Spleen (tissue), 11 donors: ENCODE results near the gene ATRIP. TPM values are rescaled to one million over a fixed set of nuclear protein-coding genes. Genes with fewer than 3 reads are reported as not detected.

Experiments used
- DNase-seq: peaks from one replicate; pipeline ENCODE4 v3.0.0-alpha.2; 2020
- H3K27ac ChIP-seq, 8 donors: fragments of 200-600 bp; sonication (generic) in 7 of 8; 1 replicate in 4 of 8; 2 replicates in 4 of 8; pipeline versions ENCODE4 v1.5.0 to v1.8.0; 2016 to 2021; ENCODE audit warnings: inconsistent platforms in 4 of 8, mild to moderate bottlenecking in 4 of 8, moderate library complexity in 1 of 8
- H3K27me3 ChIP-seq, 7 donors: fragments of 200-600 bp; sonication (generic) in 6 of 7; replicated peaks in 1 of 7; 1 replicate in 4 of 7; 2 replicates in 3 of 7; pipeline versions ENCODE4 v1.5.0 to v1.8.0; 2016 to 2021; ENCODE audit warnings: inconsistent platforms in 3 of 7, mild to moderate bottlenecking in 1 of 7
- H3K36me3 ChIP-seq, 6 donors: fragments of 200-600 bp; sonication (generic) in 5 of 6; 1 replicate in 4 of 6; 2 replicates in 2 of 6; pipeline versions ENCODE4 v1.5.0 to v1.8.0; 2016 to 2021; ENCODE audit warnings: inconsistent platforms in 2 of 6
- H3K4me1 ChIP-seq, 6 donors: fragments of 200-600 bp; sonication (generic) in 5 of 6; 1 replicate in 3 of 6; 2 replicates in 3 of 6; pipeline versions ENCODE4 v1.5.0 to v1.8.0; 2016 to 2021; ENCODE audit warnings: inconsistent platforms in 3 of 6
- H3K4me3 ChIP-seq, 8 donors: fragments of 200-600 bp; sonication (generic) in 7 of 8; 1 replicate in 4 of 8; 2 replicates in 4 of 8; pipeline versions ENCODE4 v1.5.0 to v1.8.0; 2016 to 2021; ENCODE audit warnings: inconsistent platforms in 4 of 8, mild to moderate bottlenecking in 4 of 8, moderate library complexity in 2 of 8
- H3K9me3 ChIP-seq, 8 donors: fragments of 200-600 bp; sonication (generic) in 7 of 8; 1 replicate in 4 of 8; 2 replicates in 4 of 8; pipeline versions ENCODE4 v1.5.0 to v1.8.0; 2016 to 2021; ENCODE audit warnings: inconsistent platforms in 4 of 8
- CTCF ChIP-seq, 11 experiments: fragments of 200-600 bp in 7 of 11; fragments of 450-650 bp in 4 of 11; sonication (generic) in 4 of 11; IDR thresholded peaks in 8 of 11; conservative IDR thresholded peaks in 3 of 11; 1 replicate in 7 of 11; 2 replicates in 4 of 11; pipeline versions ENCODE4 v1.4.0 to v1.8.0; 2016 to 2021; ENCODE audit warnings: antibody characterized with exemption in 11 of 11, inconsistent platforms in 4 of 11, mild to moderate bottlenecking in 1 of 11
- POLR2A ChIP-seq, 3 donors: fragments of 450-650 bp; IDR thresholded peaks; one replicate each; pipeline ENCODE4 v1.5.1; 2017; ENCODE audit warnings: antibody characterized with exemption in 3 of 3, mild to moderate bottlenecking in 1 of 3
- POLR2AphosphoS5 ChIP-seq, 3 donors: sonication (generic); formaldehyde crosslinking; IDR thresholded peaks; one replicate each; pipeline ENCODE4 v1.5.1; 2017; ENCODE audit warnings: antibody characterized with exemption in 3 of 3
- WGBS, 5 donors: extraction: QIAGEN DNeasy Blood & Tissue Kit in 3 of 5; methylation state at CpG; one replicate each; pipeline versions ENCODE4 v1.1.5 to v1.1.7; 2013 to 2018; 5-methylcytosine and 5-hydroxymethylcytosine counted together
- intact Hi-C: fragments of 100-400 bp; cut with DNase I; formaldehyde crosslinking; loops from one replicate; pipeline ENCODE4 v1.15.0; 2023; ENCODE audit warnings: low total_unique reads
- polyA plus RNA-seq, 3 donors: library from polyadenylated mRNA; stranded (reverse); fragments of 200-250 nt; gene quantifications; one replicate each; pipeline ENCODE4 v1.2.1, GENCODE V29; 2013
- total RNA-seq, 7 donors: library from RNA; depleted of rRNA in 3 of 7; stranded (reverse); fragments of >200 nt in 3 of 7; fragmentation: NEBNext Ultra II Directional in 4 of 7; extraction: Animal tissue kit (Norgen Biotek cat#: 25700) in 4 of 7; gene quantifications; one replicate each; pipeline versions ENCODE4 v1.1.0 to v1.2.1, GENCODE V29; 2016 to 2021
- donor health status: healthy with polysubstance abuse.
- donor health status: DM: no; HTN: no; CAD: no; lungs with moderate emphysema.
- donor health status: DM: no; HTN: no; CAD: no.
- donor health status: Bipolar disorder and iron deficiency.
- donor health status: healthy.
- donor health status: DM: no; HTN: no; CAD: no.
- donor health status: DM: yes; HTN: yes; CAD: no.

Gene ATRIP
- total and polyA plus RNA-seq, 10 donors, result 5.2 to 10.0 (median 6.8) TPM

- Histone ChIP-seq H3K27ac (no peak overlapping the region), H3K27me3 (no peaks in the 10 kb centered on the region), H3K36me3 (peaks cover 0 to 61% (median 43%) of the 10 kb centered on the region in 6 donors), H3K9me3 (no peaks in the 10 kb centered on the region), H3K4me1 (peaks cover 0 to 24% (median 19%) of the 10 kb centered on the region in 6 donors), H3K4me3 (no peak overlapping the region)
- intact Hi-C loops, result no loop called here
- TF ChIP-seq POLR2A (IDR thresholded peaks at IDR 0.05), result no peak
- no peak for TF ChIP-seq CTCF (IDR thresholded peaks at IDR 0.05 in 8 of 11, conservative IDR thresholded peaks at IDR 0.05 in 3 of 11)
- no peak for TF ChIP-seq POLR2AphosphoS5 (IDR thresholded peaks at IDR 0.05)
- WGBS, 5 donors, result 46 to 91% (median 79%) methylated on average over 1 of the region's 1 CpG
- peak; percentile 4 for DNase-seq
These were observed 4.7 kb downstream of the ATRIP start for GRCh38 chr3:48451270-48451669.

GRCh38 chr3:48456456-48456855 lies 9.9 kb downstream of the ATRIP start:
- peaks cover 0 to 100% (median 83%) of the 10 kb centered on the region in 6 donors for H3K36me3 ChIP-seq
- H3K27ac ChIP-seq, result no peak overlapping the region
- no peaks in the 10 kb centered on the region for H3K4me1 ChIP-seq
- WGBS, 5 donors, result 84 to 100% (median 96%) methylated on average over 1 of the region's 1 CpG
- TF ChIP-seq POLR2A (IDR thresholded peaks at IDR 0.05) (no peak), CTCF (IDR thresholded peaks at IDR 0.05 in 8 of 11, conservative IDR thresholded peaks at IDR 0.05 in 3 of 11) (no peak), POLR2AphosphoS5 (IDR thresholded peaks at IDR 0.05) (no peak)
- DNase-seq, result peak; percentile 0
- intact Hi-C loops, result no loop called here
- H3K27me3 ChIP-seq, result no peaks in the 10 kb centered on the region
- H3K4me3 ChIP-seq, result no peak overlapping the region
- H3K9me3 ChIP-seq, result no peaks in the 10 kb centered on the region

- intact Hi-C loops, result no loop called here
- H3K27me3 ChIP-seq, result no peaks in the 10 kb centered on the region
- peaks cover 0 to 97% (median 59%) of the 10 kb centered on the region in 6 donors for H3K36me3 ChIP-seq
These were observed 12.8 kb downstream of the ATRIP start for GRCh38 chr3:48459331-48459730.

More at GRCh38 chr3:48459331-48459730, 12.8 kb downstream of the ATRIP start:
- no peak for TF ChIP-seq POLR2A (IDR thresholded peaks at IDR 0.05)
- no peak for TF ChIP-seq CTCF (IDR thresholded peaks at IDR 0.05 in 8 of 11, conservative IDR thresholded peaks at IDR 0.05 in 3 of 11)
- no peak for TF ChIP-seq POLR2AphosphoS5 (IDR thresholded peaks at IDR 0.05)
- WGBS, 5 donors, result 88 to 100% (median 97%) methylated on average over 3 of the region's 3 CpGs
- Histone ChIP-seq H3K4me3 (no peak overlapping the region), H3K27ac (no peak overlapping the region), H3K4me1 (peaks cover 0 to 2% (median 0%) of the 10 kb centered on the region in 6 donors), H3K9me3 (no peaks in the 10 kb centered on the region)
- DNase-seq, result peak; percentile 38
